Large intestine (tissue), 3 donors: Measurements from ENCODE around the gene NHS. TPM values are rescaled to one million over a fixed set of nuclear protein-coding genes. Genes with fewer than 3 reads are reported as not detected.

ENCODE experiments used
- DNase-seq, 2 donors: peaks; one replicate each; pipeline versions ENCODE4 v3.0.0 to v3.0.0-alpha.2; 2013
- H3K27ac ChIP-seq: one replicate; pipeline ENCODE4 v1.5.1; 2013; ENCODE audit warnings: low read length
- H3K27me3 ChIP-seq: 2 replicates; pipeline ENCODE4 v1.6.1; 2013; ENCODE audit warnings: low read length; ENCODE audit not compliant: control insufficient read depth, insufficient read depth
- H3K36me3 ChIP-seq: 2 replicates; pipeline ENCODE4 v1.6.1; 2013; ENCODE audit warnings: low read length; ENCODE audit not compliant: control insufficient read depth, insufficient read depth
- H3K4me1 ChIP-seq: one replicate; pipeline ENCODE4 v1.6.1; 2013; ENCODE audit warnings: low read length; ENCODE audit not compliant: control insufficient read depth, insufficient read depth
- H3K4me3 ChIP-seq: one replicate; pipeline ENCODE4 v1.5.1; 2013; ENCODE audit warnings: low read length
- H3K9me3 ChIP-seq: one replicate; pipeline ENCODE4 v1.6.1; 2013; ENCODE audit warnings: mild to moderate bottlenecking, low read depth, low read length, moderate library complexity; ENCODE audit not compliant: control insufficient read depth
- WGBS: methylation state at CpG from one replicate; pipeline ENCODE4 v1.1.5; 2013; ENCODE audit warnings: low lambda C conversion rate; ENCODE audit not compliant: insufficient coverage; 5-methylcytosine and 5-hydroxymethylcytosine counted together
- polyA plus RNA-seq: library from polyadenylated mRNA; unstranded; fragments of 120-200 nt; gene quantifications from one replicate; pipeline ENCODE4 v1.2.1, GENCODE V29; 2013

The NHS gene
- polyA plus RNA-seq, 1 donor = 6.6 TPM

DNA sequence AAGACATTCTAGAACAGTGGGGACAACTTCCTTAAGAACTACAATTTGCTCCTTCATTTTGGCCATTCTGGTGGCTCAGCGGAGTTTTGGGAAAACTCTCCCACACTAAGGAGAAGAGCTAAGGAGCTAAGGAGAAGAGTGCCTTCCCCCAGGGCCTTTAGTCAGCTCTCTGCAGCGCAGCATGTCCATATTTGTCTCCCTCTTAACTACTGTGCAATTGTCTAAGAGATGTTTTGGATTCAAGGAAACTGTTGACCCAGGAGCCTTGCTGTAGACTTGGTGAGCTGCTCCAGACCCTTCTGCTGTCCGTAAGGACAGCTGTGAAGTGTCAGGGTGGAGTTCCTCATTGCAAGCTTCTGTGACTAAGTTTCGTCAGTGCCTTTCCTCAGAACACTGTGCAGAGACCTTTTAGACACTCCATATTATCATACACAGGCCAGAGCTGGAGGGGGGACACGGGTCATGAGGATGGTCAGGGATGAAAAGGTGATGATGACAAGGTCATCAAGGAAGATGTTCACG lies 179.0 kb downstream of the NHS start:
- Histone ChIP-seq H3K36me3 (no peaks in the 10 kb centered on the region), H3K4me3 (no peak overlapping the region), H3K4me1 (peaks cover 3% of the 10 kb centered on the region), H3K27me3 (no peaks in the 10 kb centered on the region), H3K27ac (no peak overlapping the region), H3K9me3 (no peaks in the 10 kb centered on the region)
- DNase-seq = no peak
- WGBS = no CpG with 5 or more reads among the region's 6 CpGs

DNA sequence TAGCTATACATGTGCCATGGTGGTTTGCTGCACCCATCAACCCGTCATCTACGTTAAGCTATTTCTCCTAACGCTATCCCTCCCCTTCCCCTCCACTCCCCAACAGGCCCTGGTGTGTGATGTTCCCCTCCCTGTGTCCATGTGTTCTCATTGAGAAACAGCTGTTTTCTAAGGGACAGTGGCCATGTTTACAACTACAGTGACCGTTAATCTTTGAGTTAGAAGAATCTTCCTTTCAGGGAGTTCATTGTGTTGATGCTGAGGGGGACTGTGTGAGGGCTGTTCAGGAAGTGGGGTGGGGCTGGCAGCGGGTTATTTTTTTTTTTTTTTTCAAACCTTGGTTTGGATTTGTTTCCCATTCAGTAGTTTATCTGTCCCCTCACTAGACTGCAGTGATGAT lies 179.9 kb downstream of the NHS start:
- Histone ChIP-seq H3K27ac (no peak overlapping the region), H3K36me3 (no peaks in the 10 kb centered on the region), H3K4me1 (peaks cover 3% of the 10 kb centered on the region), H3K27me3 (no peaks in the 10 kb centered on the region), H3K4me3 (no peak overlapping the region), H3K9me3 (no peaks in the 10 kb centered on the region)
- DNase-seq = no peak
- WGBS = no CpG with 5 or more reads among the region's 5 CpGs

DNA sequence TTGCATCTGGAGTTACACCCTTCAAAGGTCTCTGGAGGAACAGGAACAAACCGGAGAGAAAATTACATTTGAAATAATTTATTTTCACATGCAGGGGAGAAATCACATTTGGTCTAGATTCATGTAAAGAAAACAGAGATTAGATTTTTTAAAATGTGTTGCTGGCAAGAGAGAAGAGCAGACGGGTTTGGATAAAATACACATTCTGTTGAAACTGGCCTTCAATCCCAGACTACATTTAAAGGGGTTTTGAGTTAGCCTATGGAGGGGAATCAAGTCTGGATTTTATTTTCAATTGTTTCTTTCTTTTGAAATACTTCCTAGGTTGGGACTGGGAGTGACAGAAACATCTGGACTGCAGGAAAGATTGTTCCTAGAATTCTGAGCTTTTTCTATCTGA lies 180.8 kb downstream of the NHS start:
- WGBS = 83% methylated on average over 1 of the region's 2 CpGs
- Histone ChIP-seq H3K36me3 (no peaks in the 10 kb centered on the region), H3K27ac (no peak overlapping the region), H3K9me3 (no peaks in the 10 kb centered on the region), H3K4me3 (no peak overlapping the region), H3K4me1 (peaks cover 12% of the 10 kb centered on the region), H3K27me3 (no peaks in the 10 kb centered on the region)
- no peak for DNase-seq

DNA sequence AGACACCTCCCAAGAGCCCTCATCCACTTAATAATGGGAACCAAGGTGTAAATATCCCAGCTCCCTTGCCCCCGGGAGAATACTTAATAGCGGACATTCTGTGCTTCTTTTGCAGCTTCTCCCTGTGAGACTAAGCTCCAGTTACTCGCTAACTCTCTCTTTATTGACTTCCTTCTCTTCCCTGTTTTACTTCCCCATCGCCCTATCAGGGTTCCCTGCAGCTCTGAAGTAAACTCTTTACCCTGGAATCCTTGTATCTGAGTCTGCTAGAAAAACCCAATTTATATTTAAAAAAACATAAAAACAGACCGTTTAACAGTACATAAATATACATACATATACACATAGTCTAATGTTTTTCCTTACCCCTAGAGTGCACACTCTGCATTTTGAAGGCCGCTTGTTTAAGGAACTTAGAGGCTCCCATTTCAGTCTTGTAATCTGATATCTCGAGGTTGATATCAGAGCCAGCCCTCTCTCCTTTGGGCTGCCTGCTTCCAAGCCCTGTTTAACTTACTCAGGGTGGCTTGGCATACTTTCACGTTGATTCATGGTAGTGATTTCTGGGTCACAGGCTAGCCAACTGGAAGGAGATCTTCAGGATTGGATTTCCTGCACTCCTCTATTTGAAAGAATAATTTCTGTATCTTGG lies 184.9 kb downstream of the NHS start:
- WGBS = 50% methylated on average over 1 of the region's 8 CpGs
- H3K27ac ChIP-seq = no peak overlapping the region
- no peaks in the 10 kb centered on the region for H3K36me3 ChIP-seq
- no peaks in the 10 kb centered on the region for H3K27me3 ChIP-seq
- H3K4me3 ChIP-seq = no peak overlapping the region
- no peaks in the 10 kb centered on the region for H3K9me3 ChIP-seq
- no peak for DNase-seq
- peaks cover 12% of the 10 kb centered on the region for H3K4me1 ChIP-seq

DNA sequence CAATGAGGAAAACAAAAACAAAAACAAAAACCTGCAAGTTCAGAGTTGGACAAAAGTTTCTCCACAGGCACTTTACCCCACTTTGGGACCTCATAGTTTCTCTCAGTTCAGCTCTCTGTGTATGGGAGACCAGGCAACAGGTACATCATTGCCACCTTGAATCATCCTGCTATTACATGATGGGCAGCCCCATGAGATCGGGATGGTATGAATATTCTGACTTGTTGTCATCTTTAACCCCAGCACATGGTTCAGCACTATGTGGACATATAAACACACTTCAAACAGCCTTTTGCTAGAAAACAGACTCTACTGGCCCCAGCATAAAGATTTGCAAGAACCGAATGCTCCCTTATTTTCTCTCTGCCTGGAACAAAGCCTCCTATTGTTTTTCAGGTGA lies 185.4 kb downstream of the NHS start:
- Histone ChIP-seq H3K4me1 (peaks cover 12% of the 10 kb centered on the region), H3K27ac (no peak overlapping the region), H3K9me3 (no peaks in the 10 kb centered on the region), H3K36me3 (no peaks in the 10 kb centered on the region), H3K27me3 (no peaks in the 10 kb centered on the region), H3K4me3 (no peak overlapping the region)
- WGBS = no CpG with 5 or more reads among the region's 2 CpGs
- no peak for DNase-seq

GRCh38 chrX:17563076-17563475 lies 188.1 kb downstream of the NHS start:
- WGBS = no CpG with 5 or more reads among the region's 2 CpGs
- no peak overlapping the region for H3K4me3 ChIP-seq
- no peaks in the 10 kb centered on the region for H3K9me3 ChIP-seq
- H3K36me3 ChIP-seq = no peaks in the 10 kb centered on the region
- no peak for DNase-seq
- H3K27me3 ChIP-seq = no peaks in the 10 kb centered on the region
- peaks cover 12% of the 10 kb centered on the region for H3K4me1 ChIP-seq
- H3K27ac ChIP-seq = no peak overlapping the region

DNA sequence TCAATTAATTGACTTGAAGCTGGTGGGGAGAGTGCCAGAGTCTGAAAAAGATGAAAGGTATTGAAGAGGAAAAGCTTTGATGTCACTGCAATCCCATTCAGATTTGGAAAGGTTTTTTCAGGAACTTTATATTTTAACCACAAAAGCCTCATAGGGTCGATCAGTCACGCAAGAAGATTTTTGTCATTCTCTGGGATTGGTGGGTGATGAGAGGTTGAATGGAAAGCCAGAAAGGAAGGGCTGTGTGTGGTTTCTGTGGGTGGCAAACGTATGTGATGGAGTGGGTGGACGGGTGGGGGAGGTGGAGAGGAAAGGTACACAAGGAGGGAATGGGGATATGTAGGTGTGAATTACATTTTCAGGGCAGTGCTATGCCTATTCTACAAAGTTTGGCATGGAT lies 188.5 kb downstream of the NHS start:
- Histone ChIP-seq H3K36me3 (no peaks in the 10 kb centered on the region), H3K9me3 (no peaks in the 10 kb centered on the region), H3K4me1 (peaks cover 12% of the 10 kb centered on the region), H3K27me3 (no peaks in the 10 kb centered on the region), H3K4me3 (no peak overlapping the region), H3K27ac (no peak overlapping the region)
- no CpG with 5 or more reads among the region's 4 CpGs for whole genome bisulfite sequencing
- DNase-seq = no peak

- H3K9me3 ChIP-seq = no peaks in the 10 kb centered on the region
- no peaks in the 10 kb centered on the region for H3K27me3 ChIP-seq
- no peak overlapping the region for H3K27ac ChIP-seq
- H3K36me3 ChIP-seq = no peaks in the 10 kb centered on the region
- H3K4me1 ChIP-seq = peaks cover 12% of the 10 kb centered on the region
- DNase-seq = no peak
- no peak overlapping the region for H3K4me3 ChIP-seq
- WGBS = no CpG with 5 or more reads among the region's 7 CpGs
These were observed 189.8 kb downstream of the NHS start for GRCh38 chrX:17564689-17565409.

DNA sequence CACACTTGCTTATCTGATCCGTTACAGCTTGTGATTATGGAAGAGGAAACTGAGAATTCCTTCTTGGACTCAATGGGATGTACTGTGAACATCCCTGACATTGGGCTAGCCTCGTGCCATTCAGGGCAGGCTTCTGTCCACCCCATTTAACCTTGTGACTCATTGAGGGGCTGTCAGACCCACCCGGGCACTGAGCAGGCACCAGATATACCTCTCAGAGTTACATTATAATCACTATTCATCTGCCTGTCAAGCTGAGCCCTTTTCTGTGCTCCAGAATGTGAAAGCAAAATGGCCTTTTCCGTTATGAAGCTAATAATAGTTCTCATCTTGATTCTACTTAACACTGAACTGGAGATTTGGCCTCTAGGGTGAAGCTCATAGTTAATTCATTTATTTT lies 191.7 kb downstream of the NHS start:
- Histone ChIP-seq H3K4me1 (no peaks in the 10 kb centered on the region), H3K4me3 (no peak overlapping the region), H3K27ac (no peak overlapping the region), H3K9me3 (no peaks in the 10 kb centered on the region), H3K36me3 (no peaks in the 10 kb centered on the region), H3K27me3 (no peaks in the 10 kb centered on the region)
- WGBS = no CpG with 5 or more reads among the region's 4 CpGs
- no peak for DNase-seq

GRCh38 chrX:17567187-17567586 lies 192.2 kb downstream of the NHS start:
- H3K9me3 ChIP-seq = no peaks in the 10 kb centered on the region
- DNase-seq = no peak
- H3K4me1 ChIP-seq = no peaks in the 10 kb centered on the region
- no peaks in the 10 kb centered on the region for H3K27me3 ChIP-seq
- H3K4me3 ChIP-seq = no peak overlapping the region
- no peaks in the 10 kb centered on the region for H3K36me3 ChIP-seq
- no peak overlapping the region for H3K27ac ChIP-seq
- WGBS = no CpG with 5 or more reads among the region's 8 CpGs

DNA sequence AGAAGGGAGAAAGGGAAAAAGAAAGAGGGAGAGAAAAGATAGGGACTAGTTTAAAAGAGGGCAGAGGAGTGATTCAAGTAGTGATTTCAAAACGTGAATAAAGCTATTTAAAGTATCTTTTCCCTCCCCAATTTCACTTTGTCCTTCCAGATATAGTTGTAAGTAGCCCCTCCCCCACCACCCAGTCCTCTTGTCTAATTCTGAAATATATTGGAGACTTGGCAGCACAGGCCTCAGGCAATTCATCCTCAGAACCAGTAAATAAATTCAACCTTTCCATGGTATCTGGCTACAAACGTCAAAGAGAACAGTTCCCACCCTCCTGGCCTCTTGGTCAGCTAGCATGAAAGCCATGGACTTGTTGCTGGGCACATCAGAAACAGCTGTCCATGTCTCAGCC lies 192.8 kb downstream of the NHS start:
- no peak overlapping the region for H3K4me3 ChIP-seq
- no peaks in the 10 kb centered on the region for H3K36me3 ChIP-seq
- H3K27ac ChIP-seq = no peak overlapping the region
- no CpG with 5 or more reads among the region's 2 CpGs for WGBS
- DNase-seq = no peak
- H3K27me3 ChIP-seq = no peaks in the 10 kb centered on the region
- H3K4me1 ChIP-seq = no peaks in the 10 kb centered on the region
- H3K9me3 ChIP-seq = no peaks in the 10 kb centered on the region
